ENCODE measurements around the gene PIK3R4.

PIK3R4 gene

DNA sequence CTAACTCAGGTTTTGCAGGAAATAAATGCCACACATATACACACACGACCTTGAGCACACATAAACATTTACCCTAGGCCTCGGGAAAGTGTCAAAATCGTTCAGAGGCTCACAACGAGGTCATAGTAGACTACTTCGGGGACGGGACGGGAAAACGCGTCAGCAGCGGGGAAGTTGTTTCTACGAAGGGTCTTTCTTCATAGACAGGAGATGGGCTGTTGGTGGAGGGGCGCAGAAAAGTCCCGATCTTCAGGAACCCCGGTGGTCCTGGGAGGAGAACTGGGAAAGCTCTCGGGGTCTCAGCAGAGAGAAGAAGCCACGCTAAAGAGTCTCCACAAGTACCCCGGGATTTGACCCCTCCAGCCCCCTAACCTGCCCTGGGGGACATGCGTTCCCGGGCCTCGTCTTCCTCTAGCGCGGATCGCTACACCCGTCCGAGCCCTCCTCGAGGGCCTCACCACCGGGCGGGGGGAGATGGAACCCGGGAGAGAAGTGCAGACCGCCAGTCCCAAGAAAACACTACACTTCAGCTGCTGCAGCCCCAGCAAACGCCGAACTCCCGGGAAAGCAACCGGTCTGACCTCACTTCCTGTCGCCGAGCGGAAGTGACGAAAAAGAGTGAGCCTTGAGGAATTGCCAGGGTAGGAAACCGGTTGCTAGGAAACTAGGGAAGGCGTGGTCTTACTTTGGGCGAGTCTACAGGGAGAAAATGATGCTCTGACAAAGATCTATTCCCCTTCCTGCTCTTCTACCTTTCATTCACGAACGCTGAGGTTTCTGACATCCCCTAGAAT is at the start of gene PIK3R4:
Gene PIK3R4, minus strand, starts transcription at position 584 of the 794 bp plus-strand sequence. CDS start 1,611 bp downstream, outside the sequence.
- peak; percentile 96 for DNase-seq (ENCODE audit: low spot score)

DNA sequence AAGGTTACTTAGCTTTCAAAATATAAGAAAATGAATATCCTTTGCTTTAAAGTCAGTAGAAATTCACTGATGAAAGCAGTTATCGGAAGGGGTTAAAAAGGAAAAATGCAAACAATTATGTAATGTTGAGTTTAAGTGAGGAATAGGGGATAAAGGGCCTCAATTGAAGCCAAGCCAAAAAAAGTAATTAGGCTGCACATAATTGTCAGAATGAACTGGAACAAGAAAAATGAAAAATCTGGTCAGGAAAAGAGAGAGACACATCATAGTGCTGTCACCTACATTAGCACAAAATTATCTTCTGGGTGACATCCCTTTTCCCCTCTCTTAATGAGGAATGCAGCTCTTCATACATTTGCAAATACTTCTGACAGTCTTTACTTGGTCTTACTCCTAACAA is 48.8 kb upstream of the PIK3R4 start:
- DNase-seq (ENCODE audit: low spot score) = no peak

DNA sequence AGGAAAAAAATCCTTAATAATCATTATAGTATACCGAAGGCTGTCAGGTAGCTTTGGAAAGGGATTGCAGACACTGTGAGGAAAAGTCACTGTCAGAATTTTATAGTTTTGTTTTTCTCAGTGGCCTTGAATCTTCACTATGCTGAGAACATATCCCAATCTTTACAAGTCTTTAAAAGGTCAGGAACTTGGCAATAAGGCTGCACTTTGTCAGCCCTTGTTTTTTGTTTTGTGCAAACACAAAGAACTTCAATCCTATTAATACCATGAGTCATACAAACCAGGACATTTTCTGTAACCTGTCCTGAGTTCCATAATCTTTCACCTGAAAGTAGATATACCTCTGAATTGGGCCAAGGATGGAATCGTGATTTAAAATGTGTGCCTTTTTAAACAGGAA is 45.6 kb upstream of the PIK3R4 start:
- DNase-seq (ENCODE audit: low spot score) = no peak

DNA sequence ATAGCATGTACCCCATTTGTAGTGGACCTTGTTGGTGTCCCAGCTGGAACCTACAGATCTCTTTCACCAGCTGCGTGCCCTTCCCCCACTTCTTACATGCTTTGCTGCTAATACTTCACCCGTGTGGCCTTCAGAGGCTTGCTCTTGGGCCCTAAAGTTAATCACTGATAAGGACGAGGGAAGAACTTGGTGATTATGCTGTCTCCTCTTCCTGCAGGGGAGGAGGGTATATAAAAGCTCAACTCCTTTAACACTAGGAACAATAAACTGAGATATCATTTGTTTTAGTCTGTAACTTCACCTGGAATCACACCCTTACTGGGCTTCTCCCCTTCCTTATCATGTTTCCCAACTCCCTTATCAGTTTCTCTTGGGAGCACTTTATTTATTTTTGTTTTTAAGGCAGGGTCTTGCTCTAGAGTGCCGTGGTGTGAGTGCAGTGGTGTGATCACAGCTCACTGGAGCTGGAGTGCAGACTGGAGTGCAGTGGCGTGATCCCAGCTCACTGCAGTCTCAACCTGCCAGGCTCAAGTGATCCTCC is 43.2 kb upstream of the PIK3R4 start:
- DNase-seq (ENCODE audit: low spot score) = no peak

DNA sequence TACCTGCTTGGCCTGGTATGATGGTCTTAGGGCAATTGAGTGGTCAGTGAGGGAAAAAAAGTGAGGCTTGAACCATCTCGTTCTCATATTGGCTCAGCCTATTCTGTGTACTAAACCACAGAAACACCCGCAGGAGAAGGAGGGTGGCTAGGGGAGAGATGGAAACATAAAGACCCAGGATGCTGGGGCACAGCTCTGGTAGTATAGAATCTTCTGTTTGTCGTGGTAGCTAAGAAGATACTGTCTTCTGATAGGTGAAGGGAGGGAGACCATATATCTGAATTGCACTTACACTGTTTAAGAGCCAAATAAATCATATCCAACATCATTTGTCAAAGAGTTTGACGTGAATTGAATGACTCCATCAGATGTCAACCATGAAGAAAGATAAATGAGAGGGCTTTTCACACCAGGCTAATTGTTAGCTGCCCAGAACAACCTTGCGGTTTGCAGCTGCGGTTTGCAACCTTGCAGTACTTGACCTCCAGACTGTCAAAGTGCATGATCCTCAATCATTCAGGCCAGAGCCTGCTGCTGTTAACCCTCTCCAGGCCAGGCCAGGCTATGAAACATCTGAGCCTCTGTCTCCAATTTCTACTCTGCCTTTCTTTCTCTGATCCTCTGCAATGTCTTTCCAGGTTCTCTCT is 40.9 kb upstream of the PIK3R4 start:
- DNase-seq (ENCODE audit: low spot score) = no peak

DNA sequence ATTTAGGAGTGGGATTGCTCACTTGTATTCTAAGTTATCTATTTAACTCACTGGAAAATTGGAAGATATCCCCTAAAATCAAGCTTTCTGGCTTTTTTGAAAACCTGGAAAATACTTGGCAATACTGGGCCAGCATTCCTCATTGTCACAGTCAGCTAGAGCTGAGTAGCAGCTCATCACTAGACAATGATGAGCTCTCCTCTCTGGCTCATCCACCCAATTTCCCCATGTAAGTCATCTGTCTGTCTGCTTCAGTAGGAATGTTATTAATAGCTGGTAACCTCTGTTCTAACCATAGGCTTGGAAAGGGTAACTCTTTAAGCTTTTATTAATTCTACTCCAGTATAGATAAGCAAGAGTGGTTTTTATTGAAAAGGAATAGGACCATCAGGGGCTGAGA is 39.7 kb upstream of the PIK3R4 start:
- no peak for DNase-seq (ENCODE audit: low spot score)

DNA sequence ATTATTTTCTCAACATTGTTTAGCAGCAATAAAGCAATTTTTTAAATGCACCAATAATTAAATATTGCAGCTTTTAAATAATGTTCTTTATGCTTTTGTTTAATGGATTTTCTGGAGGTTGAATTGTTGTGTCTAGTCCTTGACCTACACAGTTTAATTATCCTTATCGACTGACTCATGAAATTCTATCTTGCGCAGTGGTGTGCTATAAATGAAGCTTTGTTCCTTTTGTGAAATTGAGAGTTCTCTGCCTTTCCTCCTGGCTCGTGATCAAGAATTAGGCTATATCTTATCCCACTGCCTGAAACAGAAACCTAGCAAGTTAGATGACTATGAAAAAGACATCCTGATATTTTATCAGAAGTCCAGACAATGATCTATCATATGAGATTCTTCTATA is 37.0 kb upstream of the PIK3R4 start:
- DNase-seq (ENCODE audit: low spot score) = no peak

DNA sequence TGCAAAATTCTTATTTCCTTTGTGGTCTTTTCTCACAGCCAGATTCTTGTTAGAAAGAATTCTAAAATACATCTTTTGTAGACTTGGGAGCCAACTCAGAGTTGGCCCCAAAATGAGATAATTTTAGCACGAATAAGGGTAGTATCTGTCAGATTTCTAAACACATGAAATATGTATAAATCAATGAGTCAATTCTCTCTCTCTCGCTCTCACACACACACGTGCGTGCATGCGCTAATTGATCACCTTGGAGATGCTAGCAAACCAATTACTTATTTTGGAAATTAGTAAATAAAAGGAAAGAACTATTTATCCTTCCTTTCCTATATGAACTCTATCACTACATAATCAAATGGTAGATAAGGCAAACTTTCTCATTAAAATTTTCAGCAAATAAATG is 32.9 kb upstream of the PIK3R4 start:
- DNase-seq (ENCODE audit: low spot score) = no peak

DNA sequence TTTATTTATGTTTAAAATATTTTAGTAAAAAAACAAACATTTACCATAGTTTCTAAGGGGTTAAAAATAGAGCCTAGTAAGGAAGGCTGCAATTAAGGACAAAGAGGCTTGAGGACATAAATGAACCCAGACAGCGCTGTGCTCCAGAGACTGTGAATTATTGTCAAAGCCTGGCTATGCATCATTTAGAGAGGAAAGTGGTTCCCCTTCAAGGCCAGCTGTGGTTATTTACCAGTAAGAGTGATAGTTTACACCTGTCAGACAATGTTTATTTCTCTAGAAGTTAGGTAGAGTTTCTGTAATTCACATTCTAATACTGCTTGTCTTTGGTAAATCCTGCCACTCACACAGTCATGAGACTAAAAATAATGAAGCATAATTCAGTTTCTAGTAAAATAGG is 32.4 kb upstream of the PIK3R4 start:
- DNase-seq (ENCODE audit: low spot score) = no peak

DNA sequence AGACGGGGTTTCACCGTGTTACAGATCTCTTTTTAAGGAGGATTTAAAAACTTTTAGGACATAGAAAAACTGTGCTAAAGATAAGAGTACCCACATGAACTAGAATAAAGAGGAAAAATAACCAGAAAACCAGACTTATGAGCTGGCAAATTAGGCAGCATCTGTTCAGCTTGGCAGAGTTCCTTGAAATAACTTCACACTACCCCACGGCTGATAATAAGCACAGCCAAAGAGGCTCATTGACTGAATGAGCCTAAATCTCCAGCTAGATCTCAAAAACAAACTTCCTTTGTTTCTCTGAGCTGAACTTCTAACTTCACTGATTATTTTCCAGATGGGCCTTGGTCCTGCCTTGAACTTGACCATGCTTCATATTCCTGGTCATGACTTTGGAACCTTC is 26.7 kb upstream of the PIK3R4 start:
- DNase-seq (ENCODE audit: low spot score) = no peak

DNA sequence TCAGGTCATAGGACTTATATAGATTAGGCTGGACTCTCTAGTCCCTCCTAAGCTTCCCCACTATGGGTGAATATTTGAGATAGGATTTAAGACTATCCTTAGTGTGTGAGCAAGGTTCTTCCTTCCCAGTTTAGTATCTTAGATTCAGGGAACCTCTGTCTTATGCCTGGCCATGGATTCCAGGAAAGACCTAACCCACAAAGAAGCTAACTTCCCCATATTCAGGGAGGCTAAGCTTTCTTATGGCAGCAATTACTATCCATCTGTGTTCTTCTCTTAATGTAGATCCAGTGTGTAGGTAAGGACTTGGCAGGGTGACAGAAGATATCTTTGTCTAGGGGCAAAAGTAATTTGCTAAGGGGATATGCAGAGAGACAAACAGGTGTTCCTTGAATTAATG is 25.5 kb upstream of the PIK3R4 start:
- DNase-seq (ENCODE audit: low spot score) = no peak

DNA sequence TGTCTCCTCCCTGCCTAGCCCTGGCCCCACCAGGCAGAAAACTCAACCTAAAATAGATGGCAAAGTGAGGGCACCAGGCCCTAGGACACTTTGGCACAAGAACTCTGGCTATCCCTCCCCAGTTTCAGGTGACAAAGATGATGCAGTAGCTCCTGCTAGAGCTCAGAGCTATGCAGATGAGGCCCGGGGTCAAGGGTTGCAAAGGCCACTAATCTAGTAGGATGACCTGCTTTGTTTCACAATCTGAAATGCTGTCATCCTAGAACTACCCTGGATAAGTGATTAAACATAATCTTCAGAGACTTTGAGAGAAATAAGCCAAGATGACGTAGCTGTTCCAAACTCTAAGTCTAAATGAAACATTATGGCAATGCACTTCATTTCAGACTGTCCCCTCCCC is 24.0 kb upstream of the PIK3R4 start:
- no peak for DNase-seq (ENCODE audit: low spot score)

DNA sequence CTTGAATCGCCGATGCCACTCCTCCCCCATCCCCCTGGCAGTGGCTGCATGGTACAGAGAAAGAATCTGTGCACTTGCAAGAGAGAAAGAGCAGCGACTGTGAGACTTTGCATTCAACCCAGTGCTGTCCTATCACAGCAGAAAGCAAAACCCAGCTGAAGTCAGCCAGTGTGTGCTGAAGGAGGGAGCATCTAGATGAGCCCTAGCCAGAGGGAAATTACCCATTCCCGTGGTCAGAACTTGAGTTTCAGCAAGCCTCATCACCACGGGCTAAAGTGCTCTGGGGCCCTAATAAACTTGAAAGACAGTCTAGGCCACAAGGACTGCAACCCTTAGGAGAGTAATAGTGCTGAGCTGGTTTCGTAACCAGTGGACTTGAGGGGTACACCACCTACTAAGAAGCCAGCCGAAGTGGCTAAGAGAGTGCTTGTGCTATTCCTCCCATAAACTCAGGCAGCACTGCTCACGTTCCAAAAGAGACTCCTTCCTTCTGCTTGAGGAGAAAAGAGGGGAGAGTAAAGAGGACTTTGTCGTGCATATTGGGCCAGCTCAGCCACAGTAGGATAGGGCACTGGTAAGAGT is 15.2 kb upstream of the PIK3R4 start:
- no peak for DNase-seq (ENCODE audit: low spot score)

DNA sequence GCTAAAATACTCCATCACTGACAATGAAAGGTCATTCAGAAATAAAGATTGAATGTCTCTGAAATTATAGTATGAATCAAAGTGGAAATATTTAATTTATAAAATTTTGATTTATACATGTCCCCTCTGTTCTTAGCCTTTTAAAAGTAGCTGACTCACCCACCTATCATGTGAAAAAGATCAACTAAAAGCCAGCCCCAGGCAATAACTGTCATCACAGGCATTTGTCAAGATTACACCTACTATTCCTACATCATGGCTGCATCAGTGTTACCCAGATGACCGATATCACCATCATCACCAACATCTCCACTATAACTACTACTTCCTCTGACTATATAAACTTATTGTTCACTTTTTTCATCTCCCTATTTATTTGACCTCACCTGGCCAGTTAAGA is 14.3 kb upstream of the PIK3R4 start:
- no peak for DNase-seq (ENCODE audit: low spot score)

DNA sequence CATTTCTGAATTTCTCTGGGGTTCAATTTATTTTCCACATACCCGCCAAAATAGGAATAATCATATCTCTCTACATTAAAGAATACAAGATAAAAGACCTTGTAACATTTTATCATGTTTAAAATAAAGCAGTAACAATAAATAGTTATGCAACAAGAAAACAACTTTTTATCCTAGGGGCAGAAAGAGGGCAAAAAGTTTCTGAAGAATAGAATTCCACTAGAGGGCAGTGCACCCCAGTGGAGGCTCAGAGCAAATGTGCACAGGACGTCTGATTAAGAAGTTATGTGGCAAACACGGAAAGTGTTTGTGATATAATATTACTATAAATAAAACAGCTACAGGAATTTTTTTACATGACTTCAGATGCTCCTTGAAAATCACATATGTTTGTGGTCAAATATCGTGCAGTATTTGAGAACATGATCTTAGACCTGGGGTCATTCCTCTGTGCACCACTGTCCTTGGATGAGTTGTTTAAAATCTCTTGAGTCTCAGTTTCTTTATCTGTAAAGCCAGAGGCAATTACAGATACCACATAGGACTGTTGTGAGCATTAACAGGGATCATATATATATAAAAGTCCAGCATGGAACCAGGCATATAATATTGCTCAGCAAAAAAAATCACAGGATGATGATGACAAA is 13.2 kb upstream of the PIK3R4 start:
- DNase-seq (ENCODE audit: low spot score) = peak; percentile 74

DNA sequence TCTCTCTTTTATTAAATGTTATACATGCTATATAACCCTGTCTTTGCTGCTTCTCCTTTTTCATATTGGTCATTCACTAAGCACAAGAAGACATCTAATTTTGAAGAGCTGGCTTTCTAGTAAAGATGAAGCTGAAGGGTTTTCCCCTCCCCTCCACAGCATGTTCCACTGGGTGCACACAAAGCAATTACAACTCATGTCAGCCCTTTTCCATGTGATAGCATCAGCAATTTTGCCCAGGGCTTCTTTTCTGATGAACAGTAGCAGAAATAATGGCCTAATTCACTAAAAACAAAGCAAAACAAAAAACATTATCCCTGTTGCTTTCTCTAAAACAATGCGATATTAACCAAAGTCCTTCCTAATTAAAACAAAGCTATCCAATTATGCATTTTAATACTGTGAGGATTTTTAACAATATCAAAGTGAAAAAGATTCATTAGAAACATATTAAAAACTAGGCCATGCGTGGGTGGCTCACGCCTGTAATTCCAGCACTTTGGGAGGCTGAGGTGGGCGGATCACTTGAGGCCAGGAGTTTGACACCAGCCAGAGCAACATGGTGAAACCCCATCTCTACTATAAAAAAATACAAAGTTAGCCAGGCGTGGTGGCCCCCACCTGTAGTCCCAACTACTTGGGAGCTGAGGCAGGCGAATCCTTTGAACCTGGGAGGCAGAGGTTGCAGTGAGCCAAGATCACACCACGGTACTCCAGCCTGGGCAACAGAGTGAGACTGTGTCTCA is 12.2 kb upstream of the PIK3R4 start:
- no peak for DNase-seq (ENCODE audit: low spot score)

DNA sequence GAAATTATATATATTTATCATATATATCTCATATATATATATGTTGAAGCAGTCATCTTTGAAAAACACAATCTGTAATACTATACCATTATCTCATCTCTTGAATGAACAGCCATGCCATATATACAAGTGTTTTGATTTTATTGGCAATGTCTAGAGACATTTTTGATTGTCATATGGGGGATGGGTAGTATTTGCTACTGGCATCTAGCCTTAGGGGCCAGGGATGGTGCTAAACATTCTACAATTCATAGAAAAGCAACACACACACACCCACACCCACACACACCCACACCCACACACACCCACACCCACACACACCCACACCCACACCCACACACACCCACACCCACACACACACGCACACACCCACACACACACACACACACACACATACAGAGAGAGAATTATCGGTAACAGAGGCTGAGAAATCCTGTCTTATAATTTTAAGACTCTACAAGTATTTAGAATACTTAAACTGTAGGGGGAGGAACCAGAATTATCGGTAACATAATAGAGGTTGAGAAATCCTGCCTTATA is 11.1 kb upstream of the PIK3R4 start:
- no peak for DNase-seq (ENCODE audit: low spot score)

DNA sequence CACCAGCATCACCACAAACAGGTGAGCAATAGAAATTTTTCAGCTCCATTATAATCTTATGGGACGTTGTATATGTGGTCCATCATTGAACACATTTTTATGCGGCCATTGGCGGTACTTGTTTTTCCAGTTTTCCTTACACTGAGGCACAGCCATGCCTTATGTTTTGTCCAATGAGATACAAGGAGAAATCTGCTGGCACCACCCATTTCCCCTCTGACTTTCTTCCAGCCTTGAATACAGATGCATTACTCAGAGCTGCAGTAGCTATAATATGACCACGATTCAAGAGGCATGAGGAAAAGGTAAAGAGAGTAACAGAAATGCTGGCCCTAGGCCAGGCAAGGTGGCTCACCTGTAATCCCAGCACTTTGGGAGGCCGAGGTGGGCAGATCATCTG is 9.0 kb upstream of the PIK3R4 start:
- no peak for DNase-seq (ENCODE audit: low spot score)

DNA sequence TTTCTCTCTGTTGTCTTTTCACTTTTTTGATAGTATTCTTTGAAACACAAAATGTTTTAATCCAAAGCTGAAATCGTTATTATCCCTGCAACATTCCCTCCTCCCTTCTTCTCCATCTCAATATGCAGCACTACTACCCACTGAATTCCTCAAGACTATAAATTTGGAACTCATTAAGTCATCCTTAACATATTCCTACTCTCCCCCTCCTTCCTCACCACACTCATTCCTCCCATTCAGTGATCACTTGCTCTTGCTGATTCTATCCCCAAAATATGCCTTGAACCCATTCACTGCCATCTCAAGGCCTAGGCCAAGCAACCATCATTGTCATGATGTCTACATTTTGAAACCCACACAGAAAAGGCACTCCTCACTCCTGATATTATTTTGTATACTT is 2.4 kb upstream of the PIK3R4 start:
- DNase-seq (ENCODE audit: low spot score) = no peak

DNA sequence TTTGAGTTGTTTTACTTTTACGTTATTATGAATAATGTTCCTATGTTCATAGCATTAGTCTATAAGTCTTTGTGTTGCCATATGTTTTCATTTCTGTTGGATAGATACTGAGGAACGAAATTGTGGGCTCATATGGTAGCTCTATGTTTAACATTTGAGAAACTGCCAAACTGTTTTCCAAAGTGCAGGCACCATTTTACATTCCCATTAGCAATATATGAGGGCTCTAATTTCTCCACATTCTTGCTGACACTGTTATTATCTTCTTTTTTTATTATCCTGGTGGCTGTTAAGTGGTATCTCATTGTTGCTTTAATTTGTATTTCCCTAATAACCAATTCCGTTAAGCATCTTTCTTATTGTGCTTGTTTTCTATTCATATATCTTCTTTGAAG is 1.8 kb upstream of the PIK3R4 start:
- DNase-seq (ENCODE audit: low spot score) = no peak

DNA sequence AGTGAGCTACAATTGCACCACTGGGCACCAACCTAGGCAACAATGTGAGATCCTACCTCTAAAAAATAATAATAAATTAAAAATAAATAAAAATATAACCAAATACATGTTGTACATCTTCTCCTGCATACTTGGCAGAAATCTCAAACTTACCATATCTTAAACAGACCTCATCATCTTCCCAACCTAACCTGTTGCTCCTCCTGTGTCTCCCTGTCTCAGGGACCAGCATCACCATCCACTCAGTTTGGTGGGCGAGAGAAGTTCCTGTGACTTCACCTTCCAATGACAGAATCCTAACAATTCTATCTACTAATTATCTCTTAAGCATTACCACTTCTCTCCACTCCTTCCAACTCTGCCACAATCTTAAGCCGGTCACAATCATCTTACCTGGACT is 3.3 kb downstream of the PIK3R4 start:
- DNase-seq (ENCODE audit: low spot score) = no peak
